A549 (cell line): ENCODE results near the gene AFF3.

Experiments used
- BCL3 ChIP-seq: fragments of >200 bp; sonication (Bioruptor Twin); formaldehyde crosslinking; IDR thresholded peaks from 3 replicates; pipeline ENCODE4 v1.6.1; 2016
- CTCF ChIP-seq: fragments of >200 bp; sonication (Bioruptor Twin); formaldehyde crosslinking; IDR thresholded peaks from 3 replicates; pipeline ENCODE4 v1.5.1; 2016
- EHMT2 ChIP-seq: fragments of 200-600 bp; sonication (generic); IDR thresholded peaks from 2 replicates; pipeline ENCODE4 v1.6.1; 2016; ENCODE audit warnings: antibody characterized with exemption, low read depth, mild to moderate bottlenecking, moderate library complexity
- MYC ChIP-seq: IDR thresholded peaks from 2 replicates; pipeline ENCODE4 v1.6.1; 2012; ENCODE audit warnings: mild to moderate bottlenecking, inconsistent platforms, low read length, improper control_type of control experiment, borderline replicate concordance
- NFE2L2 ChIP-seq: fragments of 150-350 bp; conservative IDR thresholded peaks from 2 replicates; pipeline ENCODE4 v1.6.1; 2014; ENCODE audit warnings: low read length

DNA sequence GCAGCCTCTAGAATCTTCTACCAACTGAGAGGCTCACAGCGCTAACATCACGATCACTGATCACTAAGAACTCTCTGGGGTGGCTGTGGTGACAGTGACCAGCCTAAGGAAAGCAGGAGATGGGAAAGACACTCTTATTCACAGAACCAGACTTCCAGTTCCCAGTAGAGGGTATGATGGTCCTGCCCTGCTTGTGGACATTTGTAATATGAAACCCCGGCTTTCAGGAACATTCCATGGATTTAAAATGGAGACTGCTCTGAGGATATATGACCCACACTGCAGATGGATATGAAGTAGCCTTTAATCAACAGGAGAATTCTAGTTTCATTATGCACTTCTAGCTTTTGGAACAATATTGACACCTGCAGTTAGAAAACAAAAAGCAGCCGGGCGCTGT is 131.8 kb downstream of the AFF3 start:
- TF ChIP-seq NFE2L2 (no peak), MYC (no peak), EHMT2 (no peak), CTCF (no peak), BCL3 (no peak)
